Mucosa of rectum (tissue), 2 donors: ENCODE data around the gene DNM2.
"Not testable (repeated sequence)": the region's sequence is repeated elsewhere in the genome, so short reads cannot be mapped to it uniquely, and the experiment has no call there.

ENCODE experiments used
- H3K27ac ChIP-seq, 2 donors: one replicate each; pipeline ENCODE4 v1.7.0; 2013; ENCODE audit warnings: inconsistent platforms in 2 of 2, low read depth in 2 of 2, low read length in 2 of 2
- H3K27me3 ChIP-seq, 2 donors: one replicate each; pipeline ENCODE4 v1.7.0; 2013; ENCODE audit warnings: low read length in 2 of 2; ENCODE audit not compliant: control insufficient read depth in 2 of 2, insufficient read depth in 2 of 2
- H3K36me3 ChIP-seq, 2 donors: one replicate each; pipeline ENCODE4 v1.7.0; 2013; ENCODE audit warnings: low read length in 2 of 2; ENCODE audit not compliant: control insufficient read depth in 2 of 2, insufficient read depth in 2 of 2
- H3K4me1 ChIP-seq, 2 donors: one replicate each; pipeline ENCODE4 v1.7.0; 2013; ENCODE audit warnings: low read length in 2 of 2, mild to moderate bottlenecking in 1 of 2; ENCODE audit not compliant: control insufficient read depth in 2 of 2, insufficient read depth in 2 of 2
- H3K4me3 ChIP-seq, 2 donors: one replicate each; pipeline ENCODE4 v1.7.0; 2013; ENCODE audit warnings: low read length in 2 of 2
- H3K9ac ChIP-seq, 2 donors: one replicate each; pipeline ENCODE4 v1.7.0; 2013; ENCODE audit warnings: low read length in 2 of 2, low read depth in 1 of 2, mild to moderate bottlenecking in 1 of 2
- H3K9me3 ChIP-seq, 2 donors: one replicate each; pipeline ENCODE4 v1.7.0; 2013; ENCODE audit warnings: low read length in 2 of 2; ENCODE audit not compliant: control insufficient read depth in 2 of 2
- donor health status: healthy.
- donor health status: Normal muscosa, but diverticular disease.

Gene DNM2

GRCh38 chr19:10842788-10843187 is 124.9 kb downstream of the DNM2 start:
- Histone ChIP-seq H3K4me3 (no peak overlapping the region), H3K27ac (no peak overlapping the region), H3K27me3 (no peaks in the 10 kb centered on the region), H3K9ac (no peak overlapping the region), H3K36me3 (no peaks in the 10 kb centered on the region), H3K9me3 (no peaks in the 10 kb centered on the region), H3K4me1 (no peaks in the 10 kb centered on the region)

- Histone ChIP-seq H3K9ac (no peak overlapping the region), H3K27me3 (no peaks in the 10 kb centered on the region), H3K4me3 (no peak overlapping the region), H3K36me3 (no peaks in the 10 kb centered on the region), H3K4me1 (no peaks in the 10 kb centered on the region), H3K9me3 (no peaks in the 10 kb centered on the region), H3K27ac (no peak overlapping the region)
Measured at GRCh38 chr19:10846500-10847202, 128.8 kb downstream of the DNM2 start.

GRCh38 chr19:10848230-10848856 is 130.5 kb downstream of the DNM2 start, which contains the start of gene C19orf38:
TSS of gene C19orf38 (plus strand) at chr19:10848415. CDS start at chr19:10848509, 94 bp downstream.
- no peaks in the 10 kb centered on the region for H3K36me3 ChIP-seq
- no peaks in the 10 kb centered on the region for H3K9me3 ChIP-seq
- no peaks in the 10 kb centered on the region for H3K27me3 ChIP-seq
- H3K4me1 ChIP-seq: no peaks in the 10 kb centered on the region
- no peak within 1 kb of the TSS for H3K4me3 ChIP-seq
- no peak within 1 kb of the TSS for H3K27ac ChIP-seq
- H3K9ac ChIP-seq: no peak within 1 kb of the TSS

GRCh38 chr19:10850631-10851030 is 132.8 kb downstream of the DNM2 start:
- H3K4me3 ChIP-seq: no peak overlapping the region
- H3K9me3 ChIP-seq: no peaks in the 10 kb centered on the region
- H3K4me1 ChIP-seq: no peaks in the 10 kb centered on the region
- H3K27me3 ChIP-seq: no peaks in the 10 kb centered on the region
- no peak overlapping the region for H3K27ac ChIP-seq
- no peak overlapping the region for H3K9ac ChIP-seq
- no peaks in the 10 kb centered on the region for H3K36me3 ChIP-seq

GRCh38 chr19:10852098-10852800 is 134.4 kb downstream of the DNM2 start:
- H3K9me3 ChIP-seq: no peaks in the 10 kb centered on the region
- H3K36me3 ChIP-seq: no peaks in the 10 kb centered on the region
- no peaks in the 10 kb centered on the region for H3K27me3 ChIP-seq
- no peak overlapping the region for H3K27ac ChIP-seq
- no peak overlapping the region for H3K4me3 ChIP-seq
- H3K4me1 ChIP-seq: no peaks in the 10 kb centered on the region
- H3K9ac ChIP-seq: no peak overlapping the region

- Histone ChIP-seq H3K27me3 (no peaks in the 10 kb centered on the region), H3K9ac (no peak overlapping the region), H3K4me3 (no peak overlapping the region), H3K9me3 (no peaks in the 10 kb centered on the region), H3K4me1 (no peaks in the 10 kb centered on the region), H3K27ac (no peak overlapping the region), H3K36me3 (no peaks in the 10 kb centered on the region)
Measured at GRCh38 chr19:10852941-10853340, 135.1 kb downstream of the DNM2 start.

GRCh38 chr19:10854350-10855089 is 136.6 kb downstream of the DNM2 start:
- Histone ChIP-seq H3K9me3 (no peaks in the 10 kb centered on the region), H3K27me3 (no peaks in the 10 kb centered on the region), H3K27ac (no peak overlapping the region), H3K4me1 (no peaks in the 10 kb centered on the region), H3K36me3 (no peaks in the 10 kb centered on the region), H3K4me3 (no peak overlapping the region), H3K9ac (no peak overlapping the region)

DNA sequence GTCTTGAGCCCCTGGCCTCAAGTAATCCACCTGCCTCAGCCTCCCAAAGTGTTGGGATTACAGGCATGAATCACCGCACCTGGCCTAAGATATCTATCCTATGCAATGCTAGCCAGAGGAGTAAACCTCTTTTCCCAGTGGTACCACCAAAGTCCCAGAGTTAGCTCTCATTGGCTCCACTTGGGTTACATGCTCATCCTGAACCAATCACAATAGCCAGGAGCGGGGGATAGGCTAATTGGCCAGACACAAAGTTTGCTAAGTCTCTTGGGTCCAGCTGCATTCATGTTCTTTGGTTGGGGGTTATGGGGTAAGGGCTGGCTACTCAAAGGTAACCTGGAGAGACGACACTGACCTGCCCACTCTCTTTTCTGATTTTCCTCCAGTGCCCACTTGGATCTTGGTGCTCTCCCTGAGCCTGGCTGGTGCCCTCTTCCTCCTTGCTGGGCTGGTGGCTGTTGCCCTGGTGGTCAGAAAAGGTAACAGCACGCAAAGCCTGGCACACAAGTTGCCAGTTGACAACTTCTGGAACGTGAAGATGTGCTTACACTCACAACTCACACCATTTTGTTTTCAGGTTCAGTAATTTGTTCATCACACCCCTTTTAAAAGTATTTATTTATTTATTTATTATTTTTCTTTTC is 138.1 kb downstream of the DNM2 start:
- Histone ChIP-seq H3K9ac (no peak overlapping the region), H3K27ac (no peak overlapping the region), H3K27me3 (no peaks in the 10 kb centered on the region)

GRCh38 chr19:10856899-10857298 is 139.0 kb downstream of the DNM2 start:
- not testable (repeated sequence) for H3K27me3 ChIP-seq, H3K36me3 ChIP-seq, H3K9me3 ChIP-seq, H3K4me1 ChIP-seq, H3K27ac ChIP-seq, H3K4me3 ChIP-seq, H3K9ac ChIP-seq

More for the DNA sequence above, 138.1 kb downstream of the DNM2 start:
- H3K4me3 ChIP-seq: no peak overlapping the region
- H3K4me1 ChIP-seq: no peaks in the 10 kb centered on the region
- H3K36me3 ChIP-seq: no peaks in the 10 kb centered on the region
- no peaks in the 10 kb centered on the region for H3K9me3 ChIP-seq
